NCI-H226 (cell line): ENCODE measurements around the gene KLLN.
"Not testable (repeated sequence)": the region's sequence is repeated elsewhere in the genome, so short reads cannot be mapped to it uniquely, and the experiment has no call there.

Experiments
- DNase-seq: peaks from one replicate; pipeline ENCODE4 v3.0.0-alpha.2; 2015

Gene KLLN, protein sequence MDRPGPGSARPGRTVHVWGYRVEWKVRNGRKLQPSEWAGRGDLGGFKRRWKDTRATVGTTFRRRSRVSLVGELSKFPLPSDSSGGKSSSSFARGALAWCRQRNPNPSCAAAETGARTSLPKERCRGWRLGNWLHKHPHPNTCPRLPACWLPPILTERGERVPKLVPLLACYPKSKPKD

GRCh38 chr10:87863053-87863943 is at the start of gene KLLN, which contains the start of gene PTEN:
Gene KLLN (minus strand): TSS chr10:87863533. CDS start chr10:87862487, 1,046 bp downstream.
Gene PTEN (plus strand): TSS chr10:87863625. CDS start chr10:87864470, 845 bp downstream.
- DNase-seq, result peak; percentile 92

GRCh38 chr10:87903396-87903795 is 40.1 kb upstream of the KLLN start:
- not testable (repeated sequence) for DNase-seq

GRCh38 chr10:87897957-87898356 is 34.6 kb upstream of the KLLN start:
- DNase-seq, result not testable (repeated sequence)

GRCh38 chr10:87896216-87896615 is 32.9 kb upstream of the KLLN start:
- no peak for DNase-seq

DNA sequence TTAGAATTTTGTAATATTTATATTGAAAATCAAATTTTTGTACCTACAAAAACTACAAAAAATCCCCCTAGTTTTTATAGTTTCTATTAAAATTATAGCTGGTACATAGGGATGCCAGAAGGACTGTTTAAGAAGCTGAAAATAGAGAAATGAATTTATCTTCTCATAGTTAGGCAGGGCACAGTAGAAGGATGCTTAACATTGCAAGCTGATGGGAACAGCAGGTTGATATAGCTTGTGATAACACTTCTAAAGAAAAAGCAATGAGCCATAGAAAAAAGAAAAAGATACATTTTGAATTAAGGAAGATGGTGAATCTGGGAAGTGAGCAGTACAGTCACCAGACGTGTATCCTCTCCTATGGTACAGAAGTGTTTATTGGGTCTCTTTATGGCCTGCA is 32.1 kb upstream of the KLLN start:
- DNase-seq, result no peak

GRCh38 chr10:87887548-87888289 is 24.4 kb upstream of the KLLN start:
- no peak for DNase-seq

GRCh38 chr10:87887146-87887545 is 23.8 kb upstream of the KLLN start:
- DNase-seq, result no peak

GRCh38 chr10:87886635-87887034 is 23.3 kb upstream of the KLLN start:
- DNase-seq, result no peak

GRCh38 chr10:87882555-87883294 is 19.4 kb upstream of the KLLN start:
- no peak for DNase-seq

DNA sequence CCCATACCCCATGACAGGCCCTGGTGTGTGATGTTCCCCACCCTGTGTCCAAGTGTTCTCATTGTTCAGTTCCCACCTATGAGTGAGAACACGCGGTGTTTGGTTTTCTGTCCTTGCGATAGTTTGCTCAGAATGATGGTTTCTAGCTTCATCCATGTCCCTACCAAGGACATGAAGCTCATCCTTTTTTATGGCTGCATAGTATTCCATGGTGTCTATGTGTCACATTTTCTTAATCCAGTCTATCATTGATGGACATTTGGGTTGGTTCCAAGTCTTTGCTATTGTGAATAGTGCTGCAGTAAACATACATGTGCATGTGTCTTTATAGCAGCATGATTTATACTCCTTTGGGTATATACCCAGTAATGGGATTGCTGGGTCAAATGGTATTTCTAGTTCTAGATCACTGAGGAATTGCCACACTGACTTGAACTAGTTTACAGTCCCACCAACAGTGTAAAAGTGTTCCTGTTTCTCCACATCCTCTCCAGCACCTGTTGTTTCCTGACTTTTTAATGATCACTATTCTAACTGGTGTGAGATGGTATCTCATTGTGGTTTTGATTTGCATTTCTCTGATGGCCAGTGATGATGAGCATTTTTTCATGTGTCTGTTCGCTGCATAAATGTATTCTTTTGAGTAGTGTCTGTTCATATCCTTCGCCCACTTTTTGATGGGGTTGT is 18.2 kb upstream of the KLLN start:
- not testable (repeated sequence) for DNase-seq

GRCh38 chr10:87880336-87880735 is 17.0 kb upstream of the KLLN start:
- no peak for DNase-seq

GRCh38 chr10:87878664-87879459 is 15.5 kb upstream of the KLLN start:
- no peak for DNase-seq

DNA sequence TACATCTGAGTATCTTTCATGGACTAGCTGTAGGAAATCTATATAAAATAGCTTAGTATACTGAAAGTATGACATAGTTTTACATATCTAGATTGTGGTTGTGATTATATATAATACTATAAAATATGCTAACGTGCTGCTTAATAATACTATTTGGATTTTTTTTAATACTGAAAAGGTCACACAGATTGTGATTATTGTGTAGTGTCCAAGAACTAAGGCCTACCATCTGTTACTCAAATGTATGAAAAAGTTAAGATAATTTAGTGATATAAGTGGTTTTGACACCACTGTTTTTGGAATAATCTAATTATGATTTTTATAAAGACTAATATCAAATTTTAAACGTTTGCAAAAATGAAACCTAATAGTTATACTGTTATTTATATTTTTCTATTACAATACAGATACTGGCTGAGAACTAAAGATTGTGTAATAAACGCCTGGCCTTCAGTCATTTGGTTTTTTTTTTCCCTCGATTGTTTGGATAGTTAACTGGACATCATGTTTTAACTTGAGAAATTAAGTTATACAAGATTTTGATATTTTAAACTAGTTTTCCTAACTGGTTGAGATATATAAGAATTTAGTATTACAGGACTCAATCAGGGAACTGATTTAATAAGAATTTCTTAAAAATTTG is 12.7 kb upstream of the KLLN start:
- DNase-seq, result no peak

- no peak for DNase-seq
Measured at GRCh38 chr10:87873656-87874055, 10.3 kb upstream of the KLLN start.

GRCh38 chr10:87872828-87873227 is 9.5 kb upstream of the KLLN start:
- DNase-seq, result no peak

DNA sequence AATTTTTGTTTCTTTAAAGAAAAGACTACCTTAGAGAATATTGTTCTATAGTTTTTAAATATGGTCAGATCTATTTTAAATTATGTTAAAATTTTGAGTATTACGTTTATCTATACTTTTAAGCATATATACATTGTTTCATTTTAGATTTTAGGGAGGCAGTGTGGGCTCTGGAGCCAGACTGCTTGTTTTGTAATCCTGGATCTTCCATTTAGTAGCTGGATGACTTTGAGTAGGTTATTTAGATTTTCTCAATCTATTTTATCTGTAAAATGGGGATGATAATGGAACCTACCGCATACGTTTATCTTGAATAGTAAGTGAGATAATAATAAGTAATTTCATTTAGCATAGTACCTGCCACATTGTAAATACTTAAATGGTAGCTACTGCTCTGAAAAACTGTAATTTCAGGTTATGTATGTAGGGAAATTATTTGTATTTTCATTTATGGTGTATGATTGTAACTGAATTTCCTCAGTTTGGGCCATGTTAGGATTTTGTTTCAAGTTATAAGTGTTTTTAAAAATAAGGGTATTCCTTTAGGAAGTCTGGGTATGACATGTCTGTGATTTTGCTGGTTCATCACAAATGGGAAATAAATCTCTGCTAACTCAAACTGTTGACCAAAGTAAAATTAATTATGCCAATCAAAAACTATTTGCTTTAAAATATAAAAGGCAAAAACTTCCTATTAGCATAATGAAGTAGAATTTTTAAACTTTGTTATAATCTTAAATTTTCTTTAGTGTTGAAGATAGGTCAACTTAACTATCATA is 6.6 kb upstream of the KLLN start:
- no peak for DNase-seq

GRCh38 chr10:87869139-87869538 is 5.8 kb upstream of the KLLN start:
- DNase-seq, result not testable (repeated sequence)

GRCh38 chr10:87868277-87868676 is 4.9 kb upstream of the KLLN start:
- no peak for DNase-seq

DNA sequence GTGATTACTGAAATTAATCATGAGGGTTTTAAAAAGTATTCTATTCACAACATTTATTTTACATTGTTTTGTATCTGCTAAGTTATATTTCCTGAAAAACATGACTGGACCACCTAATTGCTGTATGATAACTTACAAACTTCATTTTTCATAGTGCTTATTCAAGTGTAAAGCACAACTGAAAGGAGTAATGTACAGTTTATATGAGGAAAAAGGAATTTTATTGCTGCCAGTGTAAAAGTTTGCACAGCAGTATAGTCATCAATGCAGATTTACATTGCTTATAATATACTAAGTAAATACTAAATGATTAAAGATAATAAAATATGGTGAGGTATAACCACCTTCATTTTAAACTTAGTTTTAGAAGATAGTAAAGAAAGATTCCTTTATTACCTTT is 4.1 kb upstream of the KLLN start:
- DNase-seq, result no peak

DNA sequence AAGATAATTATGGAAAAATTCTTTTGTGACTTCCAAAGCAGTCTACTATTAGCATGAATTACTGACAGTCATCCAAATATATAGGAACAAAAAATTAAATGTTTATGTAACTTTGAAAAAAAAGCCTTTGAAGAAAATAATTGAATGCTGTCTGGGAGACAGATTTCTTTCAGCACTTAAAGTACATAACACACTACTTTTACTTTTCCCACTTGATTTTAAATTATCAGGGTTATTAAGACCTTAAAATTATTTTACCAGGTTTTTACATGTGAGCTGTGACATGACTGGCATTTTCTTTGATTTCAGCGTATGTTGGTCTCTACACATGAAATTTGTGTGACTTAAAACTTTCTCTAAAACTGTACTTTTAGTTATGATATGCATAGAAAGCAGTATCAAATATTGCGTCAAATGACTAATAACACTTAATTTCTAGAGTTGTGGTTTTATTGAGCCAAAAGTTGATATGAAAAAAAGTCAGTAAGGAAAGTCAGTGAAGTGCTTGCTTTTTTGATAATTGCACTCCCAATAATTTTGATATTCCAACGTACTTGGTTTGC is 3.2 kb upstream of the KLLN start:
- DNase-seq, result no peak
